HepG2 (cell line): ENCODE data around the gene DUS2. TPM values are rescaled to one million over a fixed set of nuclear protein-coding genes. Genes with fewer than 3 reads are reported as not detected.

Experiments used
- AKNA ChIP-seq: sonication (generic); formaldehyde crosslinking; IDR thresholded peaks from 2 replicates; pipeline ENCODE4 v1.4.0; 2020; ENCODE audit warnings: missing genetic modification reagents, borderline replicate concordance
- ARNTL ChIP-seq: sonication (generic); formaldehyde crosslinking; IDR thresholded peaks from 2 replicates; pipeline ENCODE4 v1.4.0; 2020; ENCODE audit warnings: mild to moderate bottlenecking, missing genetic modification reagents
- DRAP1 ChIP-seq: IDR thresholded peaks from 2 replicates; pipeline ENCODE4 v1.6.1; 2016; ENCODE audit warnings: missing genetic modification reagents, missing compliant biosample characterization
- HMG20A ChIP-seq: IDR thresholded peaks from 2 replicates; pipeline ENCODE4 v1.6.1; 2016; ENCODE audit warnings: borderline replicate concordance
- MED1 ChIP-seq: sonication (generic); formaldehyde crosslinking; IDR thresholded peaks from 2 replicates; pipeline ENCODE4 v1.4.0; 2020; ENCODE audit warnings: missing genetic modification reagents
- PHB2 ChIP-seq: fragments of 450-650 bp; IDR thresholded peaks from 2 replicates; pipeline ENCODE4 v1.6.1; 2018; ENCODE audit not compliant: partially characterized antibody
- PRDM15 ChIP-seq: sonication (generic); formaldehyde crosslinking; IDR thresholded peaks from 2 replicates; pipeline ENCODE4 v1.4.0; 2020; ENCODE audit warnings: missing genetic modification reagents
- SATB2 ChIP-seq: sonication (generic); formaldehyde crosslinking; IDR thresholded peaks from 2 replicates; pipeline ENCODE4 v1.5.0; 2020; ENCODE audit warnings: missing genetic modification reagents
- SRSF1 ChIP-seq: fragments of 200-400 bp; formaldehyde crosslinking; optimal IDR thresholded peaks from 2 replicates; pipeline ENCODE3; 2017; ENCODE audit warnings: mild to moderate bottlenecking, low read depth, low read length, moderate library complexity
- TBX3 ChIP-seq: fragments of 450-650 bp; IDR thresholded peaks from 2 replicates; pipeline ENCODE4 v1.6.1; 2017; ENCODE audit warnings: antibody characterized with exemption, mild to moderate bottlenecking, inconsistent platforms, borderline replicate concordance
- TFE3 ChIP-seq: IDR thresholded peaks from 2 replicates; pipeline ENCODE4 v1.6.1; 2016
- ZBTB42 ChIP-seq: sonication (generic); formaldehyde crosslinking; IDR thresholded peaks from 2 replicates; pipeline ENCODE4 v1.5.0; 2020; ENCODE audit warnings: mild to moderate bottlenecking, missing genetic modification reagents
- ZFP91 ChIP-seq: sonication (generic); formaldehyde crosslinking; IDR thresholded peaks from 2 replicates; pipeline ENCODE4 v1.9.0; 2022; ENCODE audit warnings: missing genetic modification reagents, mild to moderate bottlenecking, borderline replicate concordance
- ZNF180 ChIP-seq: sonication (generic); formaldehyde crosslinking; IDR thresholded peaks from 2 replicates; pipeline ENCODE4 v1.4.0; 2020; ENCODE audit warnings: low read depth, missing genetic modification reagents, borderline replicate concordance
- ZNF317 ChIP-seq: sonication (generic); formaldehyde crosslinking; IDR thresholded peaks from 2 replicates; pipeline ENCODE4 v1.5.0; 2020; ENCODE audit warnings: mild to moderate bottlenecking, missing genetic modification reagents
- polyA plus RNA-seq, 8 experiments: library from polyadenylated mRNA; depleted of rRNA in 3 of 8; stranded (reverse) in 7 of 8; unstranded in 1 of 8; fragments of >200 nt; fragmentation: Illumina TruSeq in 4 of 8; extraction: Trizol in 4 of 8; gene quantifications; 2 replicates each; pipeline versions ENCODE4 v1.2.1 to v1.2.3, GENCODE V29; 2011 to 2016; ENCODE audit warnings: low read depth in 4 of 8, missing spikeins in 1 of 8, mixed read lengths in 1 of 8; ENCODE audit not compliant: insufficient read depth in 1 of 8
- total RNA-seq, 5 experiments: library from RNA; depleted of rRNA; stranded (reverse); fragments of >200 nt; fragmentation: Illumina TruSeq; extraction: Trizol; gene quantifications; 2 replicates each; pipeline ENCODE4 v1.2.3, GENCODE V29; 2016; ENCODE audit warnings: low read depth in 1 of 5

The DUS2 gene
- total and polyA plus RNA-seq, 2 of the 13 experiments (the other 11 are each of a cell fraction or from before 2014, with no cell fraction given) = 17.8 to 25.1 TPM

- TF ChIP-seq DRAP1 (CRISPR knock-in tag) (peak; percentile 60), ARNTL (CRISPR knock-in tag) (peak; percentile 77; the same call in 1 of the 2 replicates), AKNA (peak; percentile 89), SRSF1 (no peak), SATB2 (CRISPR knock-in tag) (peak; percentile 76; the same call in 1 of the 2 replicates), MED1 (CRISPR knock-in tag) (peak; percentile 84), HMG20A (CRISPR knock-in tag) (peak; percentile 21; the same call in 1 of the 2 replicates), ZNF317 (CRISPR knock-in tag) (peak; percentile 70; the same call in 1 of the 2 replicates), TBX3 (peak; percentile 38; the same call in 1 of the 2 replicates), PRDM15 (peak; percentile 61; the same call in 1 of the 2 replicates), TFE3 (CRISPR knock-in tag) (peak; percentile 68; the same call in 1 of the 2 replicates), PHB2 (no peak), ZFP91 (peak; percentile 98), ZBTB42 (peak; percentile 79; the same call in 1 of the 2 replicates), ZNF180 (no peak; the same call in 1 of the 2 replicates)
Observed at GRCh38 chr16:68022728-68023537, at the start of gene DUS2, which contains the start of gene DDX28 (continued).
